GM21825 (cell line): ENCODE data around the gene ZNF764.
"Not testable (repeated sequence)": the region's sequence is repeated elsewhere in the genome, so short reads cannot be mapped to it uniquely, and the experiment has no call there.

ENCODE experiments used
- ATAC-seq: cut with Tn5 transposase; IDR thresholded peaks from one replicate; pipeline ENCODE4 v1.9.1; 2021; ENCODE audit warnings: mild to moderate bottlenecking, moderate library complexity; ENCODE audit not compliant: unreplicated experiment

Gene ZNF764

GRCh38 chr16:30551781-30552180 lies 6.4 kb downstream of the ZNF764 start:
- ATAC-seq = no peak

DNA sequence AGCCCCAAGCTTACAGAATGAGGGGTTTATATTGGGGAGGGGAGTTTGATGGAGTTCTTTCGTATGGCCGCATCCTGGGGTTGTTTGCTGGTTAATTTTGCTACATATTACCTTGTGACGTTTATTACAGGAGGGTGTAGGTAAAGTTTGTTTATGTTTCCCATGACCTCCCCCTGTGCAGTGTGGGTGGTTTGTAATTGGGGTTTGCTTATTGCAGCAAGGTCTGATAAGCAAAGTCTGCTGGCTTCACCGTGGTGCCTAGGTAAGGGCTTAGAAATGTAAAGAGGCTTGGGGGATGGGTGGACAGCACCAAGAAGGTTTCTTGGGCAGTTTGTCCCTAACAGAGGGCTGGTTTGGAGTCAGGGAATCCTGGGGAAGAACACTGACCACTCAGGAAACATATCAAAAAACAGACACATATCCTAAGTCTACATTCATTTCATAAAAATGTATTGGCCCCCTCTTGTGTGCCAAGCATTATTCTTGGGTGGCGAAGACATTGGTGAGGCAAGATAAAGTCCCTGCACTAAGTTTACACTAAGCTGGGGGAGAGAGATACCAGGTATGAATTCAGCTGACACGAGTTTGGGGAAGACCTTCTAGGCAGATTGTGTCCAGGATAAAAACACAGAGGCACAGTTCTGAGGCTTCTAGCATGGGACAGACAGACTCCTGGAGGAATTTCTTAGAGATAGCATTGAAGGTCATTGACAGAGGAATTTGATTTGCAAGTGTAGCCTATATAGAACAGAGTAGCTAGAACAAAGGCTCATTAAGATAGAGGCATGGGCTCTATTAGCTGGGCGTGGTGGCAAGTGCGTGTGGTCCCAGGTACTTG lies 9.5 kb downstream of the ZNF764 start:
- no peak for ATAC-seq

DNA sequence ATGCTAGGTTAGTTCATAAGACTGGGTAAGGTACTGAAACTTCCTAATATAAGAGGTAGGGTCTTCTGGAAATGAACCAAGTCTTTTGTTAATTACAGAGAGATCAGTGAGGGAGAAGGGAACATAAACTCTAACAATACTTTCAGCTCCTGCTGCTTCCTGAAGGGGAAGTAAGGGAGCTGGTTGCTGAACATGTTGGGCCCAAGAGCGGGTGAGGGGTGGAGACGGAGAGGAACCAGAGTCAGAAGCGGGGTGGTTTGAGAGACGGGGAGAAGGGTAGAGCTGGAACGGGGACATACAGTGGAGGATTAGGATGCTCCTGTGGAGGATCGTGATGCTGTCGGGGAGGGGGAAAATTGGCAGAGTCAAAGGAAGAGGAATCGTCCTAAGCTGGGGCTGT lies 12.1 kb downstream of the ZNF764 start:
- no peak for ATAC-seq

- ATAC-seq = no peak
These were observed 15.1 kb downstream of the ZNF764 start for GRCh38 chr16:30543067-30543466.

- ATAC-seq = no peak
These were observed 16.5 kb downstream of the ZNF764 start for GRCh38 chr16:30541502-30542329.

DNA sequence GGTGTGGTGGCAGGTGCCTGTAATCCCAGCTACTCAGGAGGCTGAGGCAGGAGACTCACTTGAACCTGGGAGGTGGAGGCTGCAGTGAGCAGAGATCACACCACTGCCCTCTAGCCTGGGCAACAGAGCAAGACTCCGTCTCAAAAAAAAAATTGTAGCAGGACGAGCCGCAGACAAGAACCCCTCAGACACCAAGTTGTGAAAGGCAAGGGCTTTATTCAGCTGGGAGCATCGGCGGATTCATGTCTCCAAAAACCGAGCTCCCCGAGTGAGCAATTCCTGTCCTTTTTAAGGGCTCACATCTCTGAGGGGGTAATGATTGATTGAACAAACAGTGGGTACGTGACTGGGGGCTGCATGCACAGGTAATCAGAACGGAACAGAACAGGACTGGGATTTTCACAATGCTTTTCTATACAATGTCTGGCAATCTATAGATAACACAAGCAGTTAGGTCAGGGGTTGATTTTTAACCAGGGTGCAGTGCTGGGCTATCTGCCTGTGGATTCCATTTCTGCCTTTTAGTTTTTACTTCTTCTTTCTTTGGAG lies 17.2 kb downstream of the ZNF764 start:
- not testable (repeated sequence) for ATAC-seq

DNA sequence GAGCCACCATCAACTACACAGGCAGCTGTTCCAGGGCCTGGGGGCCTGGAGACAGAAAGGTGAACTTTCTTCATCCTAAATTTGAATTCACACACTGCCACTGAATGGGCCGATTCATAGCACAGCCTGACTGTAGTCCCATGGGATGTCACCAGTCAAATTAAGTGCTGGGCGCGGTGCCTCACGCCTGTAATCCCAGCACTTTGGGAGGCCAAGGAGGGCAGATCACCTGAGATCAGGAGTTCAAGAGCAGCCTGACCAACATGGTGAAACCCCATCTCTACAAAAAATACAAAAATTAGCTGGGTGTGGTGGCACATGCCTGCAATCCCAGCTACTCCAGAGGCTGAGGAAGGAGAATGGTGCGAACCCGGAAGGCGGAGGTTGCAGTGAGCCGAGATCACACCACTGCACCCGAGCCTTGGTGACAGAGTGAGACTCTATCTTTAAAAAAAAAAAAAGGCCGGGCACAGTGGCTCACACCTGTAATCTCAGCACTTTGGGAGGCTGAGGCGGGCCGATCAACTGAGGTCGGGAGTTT lies 18.1 kb downstream of the ZNF764 start:
- ATAC-seq = not testable (repeated sequence)

GRCh38 chr16:30539000-30539964 lies 18.9 kb downstream of the ZNF764 start:
- no peak for ATAC-seq

DNA sequence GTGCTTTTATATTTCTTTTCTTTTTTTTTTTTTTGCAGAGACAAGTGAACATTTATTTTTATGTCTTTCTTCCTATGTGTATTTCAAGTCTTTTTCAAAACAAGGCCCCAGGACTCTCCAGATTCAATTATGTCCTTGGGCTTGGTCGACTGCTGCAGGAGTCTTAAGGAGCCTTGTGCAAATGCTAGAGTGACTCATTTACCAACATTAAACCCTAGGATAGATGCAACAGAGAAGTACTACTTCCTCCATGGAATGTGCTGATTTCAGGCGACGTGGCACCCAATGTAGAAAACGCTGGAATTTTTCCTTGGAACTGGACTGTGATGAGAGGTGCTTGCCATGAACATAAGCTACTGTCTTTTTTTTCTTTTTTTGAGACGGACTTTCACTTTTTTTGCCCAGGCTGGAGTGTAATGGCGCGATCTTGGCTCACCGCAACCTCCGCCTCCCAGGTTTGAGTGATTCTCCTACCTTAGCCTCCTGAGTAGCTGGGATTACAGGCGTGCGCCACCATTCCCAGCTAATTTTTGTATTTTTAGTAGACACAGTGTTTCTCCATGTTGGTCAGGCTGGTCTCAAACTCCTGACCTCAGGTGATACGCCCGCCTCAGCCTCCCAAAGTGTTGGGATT lies 21.7 kb downstream of the ZNF764 start:
- ATAC-seq = not testable (repeated sequence)

GRCh38 chr16:30535777-30536190 lies 22.4 kb downstream of the ZNF764 start:
- peak; percentile 52 for ATAC-seq

GRCh38 chr16:30535106-30535776 lies 22.9 kb downstream of the ZNF764 start:
- no peak for ATAC-seq

DNA sequence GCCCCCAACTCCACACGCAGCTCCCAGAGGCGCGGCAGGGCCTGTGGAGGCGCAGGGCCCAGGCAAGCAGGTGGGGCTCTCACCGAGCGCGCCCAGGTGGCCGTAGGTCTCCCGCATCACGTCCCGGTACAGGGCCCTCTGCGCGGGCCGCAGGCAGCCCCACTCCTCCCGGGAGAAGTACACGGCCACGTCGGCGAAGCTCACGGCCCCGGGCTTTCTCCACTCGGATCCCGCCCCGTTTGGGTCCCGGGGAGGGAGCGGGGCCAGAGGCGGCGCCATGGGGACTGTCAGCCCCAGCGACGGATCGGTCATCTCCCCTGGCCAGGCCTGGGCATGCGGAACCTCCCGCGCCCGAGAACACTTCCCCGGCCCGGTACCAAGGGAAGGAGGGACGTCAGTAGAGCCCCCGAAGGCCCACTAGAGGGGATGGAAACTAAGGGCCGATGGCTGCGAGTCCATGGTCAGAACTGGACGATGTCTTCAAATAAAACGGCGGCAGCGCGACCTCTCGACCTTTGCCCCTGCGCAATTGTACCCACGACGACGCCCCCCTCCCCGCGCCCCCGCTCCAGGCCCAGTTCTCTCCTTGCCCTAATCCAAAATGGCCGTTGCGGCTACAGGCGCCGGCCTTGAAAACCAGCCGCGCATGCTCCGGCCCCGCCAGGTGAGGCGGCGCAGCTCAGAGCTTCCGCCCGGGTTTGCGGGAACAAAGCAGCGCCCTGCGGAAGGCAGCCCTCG lies 23.6 kb downstream of the ZNF764 start, which contains the start of gene ZNF747:
Gene ZNF747, minus strand, starts transcription at position 491 of the 738 bp plus-strand sequence. Its CDS starts 179 bp downstream, at position 312.
- ATAC-seq = peak; percentile 51

DNA sequence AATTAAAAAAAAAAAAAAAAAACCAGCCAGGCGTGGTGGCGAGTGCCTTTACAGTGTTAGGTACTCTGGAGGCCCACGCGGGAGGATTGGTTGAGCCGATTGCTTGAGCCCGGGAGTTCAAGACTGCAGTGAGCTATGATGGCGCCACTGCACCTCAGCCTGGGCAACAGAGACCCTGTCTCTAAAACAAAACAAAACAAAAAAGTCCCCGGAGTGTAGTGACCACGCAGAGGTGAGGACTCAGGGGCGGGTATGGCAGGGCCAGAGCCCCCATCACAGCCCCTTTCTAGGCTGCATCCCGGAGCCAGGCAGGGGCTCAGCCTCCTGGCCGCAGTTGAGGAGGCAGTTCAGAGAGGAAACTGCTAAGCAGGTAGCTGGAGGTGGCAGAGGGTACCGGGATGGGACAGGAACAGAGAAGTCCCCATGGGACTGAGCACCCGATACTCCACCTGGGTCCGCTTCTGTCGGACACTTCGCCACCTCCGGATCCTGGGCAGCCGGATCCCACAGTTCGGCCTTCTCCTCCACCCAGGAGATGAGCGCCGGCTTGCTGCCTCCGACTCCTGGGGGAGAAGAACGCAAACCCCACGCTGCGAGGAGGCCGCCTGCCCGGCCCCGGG lies 24.3 kb downstream of the ZNF764 start:
- peak; percentile 14 for ATAC-seq

GRCh38 chr16:30533146-30533522 lies 25.0 kb downstream of the ZNF764 start:
- no peak for ATAC-seq

- ATAC-seq = no peak
These were observed 25.7 kb downstream of the ZNF764 start for GRCh38 chr16:30532285-30533145.

- no peak for ATAC-seq
These were observed 27.8 kb downstream of the ZNF764 start for GRCh38 chr16:30530163-30531037.
